SK-N-SH treated with all-trans-retinoic acid at 6 μM for 48 hours (cell line): ENCODE data around the gene OR2AT4.

Experiments used
- BACH2 ChIP-seq: fragments of 250-450 bp; sonication (Bioruptor Pico); IDR thresholded peaks from 2 replicates; pipeline ENCODE4 v1.9.0; 2021; ENCODE audit warnings: mild to moderate bottlenecking, borderline replicate concordance
- ESRRG ChIP-seq: fragments of 250-450 bp; sonication (Bioruptor Pico); IDR thresholded peaks from 2 replicates; pipeline ENCODE4 v1.6.1; 2021; ENCODE audit warnings: mild to moderate bottlenecking
- GLIS3 ChIP-seq: fragments of 250-450 bp; sonication (Bioruptor Pico); IDR thresholded peaks from 2 replicates; pipeline ENCODE4 v1.5.0; 2020; ENCODE audit warnings: mild to moderate bottlenecking, moderate library complexity
- OSR1 ChIP-seq: fragments of 250-450 bp; sonication (Bioruptor Pico); IDR thresholded peaks from 2 replicates; pipeline ENCODE4 v1.8.0; 2022; ENCODE audit warnings: moderate library complexity, mild to moderate bottlenecking, inconsistent platforms
- ZFP3 ChIP-seq: fragments of 250-450 bp; sonication (Bioruptor Pico); IDR thresholded peaks from 2 replicates; pipeline ENCODE4 v1.5.0; 2020; ENCODE audit warnings: mild to moderate bottlenecking, moderate library complexity
- ZFP30 ChIP-seq: fragments of 450-650 bp; formaldehyde crosslinking; IDR thresholded peaks from 2 replicates; pipeline ENCODE4 v1.5.0; 2022; ENCODE audit warnings: mild to moderate bottlenecking, moderate library complexity

GRCh38 chr11:75141166-75141565 is 44.5 kb upstream of the OR2AT4 start:
- TF ChIP-seq ZFP30 (no peak), ZFP3 (CRISPR knock-in tag) (no peak), ESRRG (CRISPR knock-in tag) (no peak), BACH2 (CRISPR knock-in tag) (no peak), OSR1 (CRISPR knock-in tag) (no peak), GLIS3 (CRISPR knock-in tag) (no peak)
